ENCODE measurements around the gene HIF3A. TPM values are rescaled to one million over a fixed set of nuclear protein-coding genes. Genes with fewer than 3 reads are reported as not detected.

Gene HIF3A
- total RNA-seq (2021) (0.25 TPM in 1 of 2 replicates, not detected in the other), Bru-seq, nascent RNA (percentile 9 among the genes with signal in this experiment), BruChase-seq, experiment 1, labeled RNA remaining after a 2-hour chase (percentile 7 among the genes with signal in this experiment), BruChase-seq, experiment 2, labeled RNA remaining after a 6-hour chase (percentile 14 among the genes with signal in this experiment)
- long read RNA-seq: 0 reads

DNA sequence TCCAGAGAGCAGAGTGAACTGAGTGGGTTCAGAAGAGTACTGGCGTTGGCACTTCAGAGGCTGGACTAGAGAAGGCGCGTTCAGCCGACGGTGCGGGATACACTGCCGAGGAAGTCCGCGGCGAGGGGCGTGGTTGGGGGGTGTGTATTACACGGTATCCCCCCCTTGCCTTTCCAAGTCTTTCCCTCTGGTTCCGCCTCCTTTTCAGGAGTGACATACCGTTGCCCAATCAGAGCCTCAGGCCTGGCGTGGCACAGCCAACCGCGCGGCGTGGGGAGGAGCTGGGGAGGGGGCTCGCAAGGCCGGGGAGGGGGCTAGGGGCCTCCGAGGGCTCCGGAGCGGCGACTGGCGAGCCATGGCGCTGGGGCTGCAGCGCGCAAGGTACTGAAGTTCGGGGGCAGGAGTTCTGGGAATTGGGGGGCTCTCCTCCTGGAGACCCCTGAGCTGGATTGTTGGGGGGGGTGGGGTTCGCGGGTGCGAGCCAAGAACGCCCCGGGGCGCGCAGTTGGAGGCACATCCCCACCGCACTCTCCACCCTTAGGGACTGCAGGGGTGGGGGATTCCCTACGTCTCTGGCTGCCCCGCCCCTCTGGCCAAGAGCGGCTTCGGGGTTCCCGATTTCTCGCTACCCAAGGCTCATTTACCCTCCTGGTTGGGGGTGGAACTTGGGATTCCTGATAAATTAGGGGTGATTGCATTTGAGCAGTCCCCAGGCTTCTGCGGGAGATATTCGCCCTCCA lies at the start of gene HIF3A:
Gene HIF3A, plus strand, starts transcription at position 321 of the 740 bp plus-strand sequence. Its CDS starts 35 bp downstream, at position 356.
- ChIA-PET POLR2A (ENCODE audit: unreplicated experiment) (no interaction called here), CTCF (interaction anchor here (0.5 kb wide), 1 partner anchor 364 kb away, joined by 7 read pairs; the partner anchor contains the start of gene DACT3)
- BruUV-seq (replicated peaks): no TSS peak
- no peak within 1 kb of the TSS for H3K4me3 ChIP-seq
- H3K4me2 ChIP-seq: no peak within 1 kb of the TSS
- intact Hi-C loops (cut with micrococcal nuclease; ENCODE audit: unreplicated experiment): loop anchor here (5.0 kb wide), 1 partner anchor 75 kb away; no protein-coding TSS in a partner anchor
- H3K4me1 ChIP-seq (replicated peaks; ENCODE audit: insufficient read depth): peaks cover 18% of the 10 kb centered on the region
- H2AFZ ChIP-seq: no peak within 1 kb of the TSS
- H4K20me1 ChIP-seq (ENCODE audit: insufficient read depth): no peaks in the 10 kb centered on the region
- TF ChIP-seq, protein P1, sequence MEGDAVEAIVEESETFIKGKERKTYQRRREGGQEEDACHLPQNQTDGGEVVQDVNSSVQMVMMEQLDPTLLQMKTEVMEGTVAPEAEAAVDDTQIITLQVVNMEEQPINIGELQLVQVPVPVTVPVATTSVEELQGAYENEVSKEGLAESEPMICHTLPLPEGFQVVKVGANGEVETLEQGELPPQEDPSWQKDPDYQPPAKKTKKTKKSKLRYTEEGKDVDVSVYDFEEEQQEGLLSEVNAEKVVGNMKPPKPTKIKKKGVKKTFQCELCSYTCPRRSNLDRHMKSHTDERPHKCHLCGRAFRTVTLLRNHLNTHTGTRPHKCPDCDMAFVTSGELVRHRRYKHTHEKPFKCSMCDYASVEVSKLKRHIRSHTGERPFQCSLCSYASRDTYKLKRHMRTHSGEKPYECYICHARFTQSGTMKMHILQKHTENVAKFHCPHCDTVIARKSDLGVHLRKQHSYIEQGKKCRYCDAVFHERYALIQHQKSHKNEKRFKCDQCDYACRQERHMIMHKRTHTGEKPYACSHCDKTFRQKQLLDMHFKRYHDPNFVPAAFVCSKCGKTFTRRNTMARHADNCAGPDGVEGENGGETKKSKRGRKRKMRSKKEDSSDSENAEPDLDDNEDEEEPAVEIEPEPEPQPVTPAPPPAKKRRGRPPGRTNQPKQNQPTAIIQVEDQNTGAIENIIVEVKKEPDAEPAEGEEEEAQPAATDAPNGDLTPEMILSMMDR (conservative IDR thresholded peaks at IDR 0.05): no peak
- TF ChIP-seq EZH2 (IDR thresholded peaks at IDR 0.05; ENCODE audit: low read depth): no peak
- H3F3A ChIP-seq (ENCODE audit: insufficient read depth, low read depth): peaks cover 18% of the 10 kb centered on the region; the same call in 1 of the 2 replicates
- peaks cover 17% of the 10 kb centered on the region; the same call in 1 of the 2 replicates for H3K27me3 ChIP-seq (ENCODE audit: insufficient read depth, low read depth)
- H3K27ac ChIP-seq: no peak within 1 kb of the TSS
- no peaks in the 10 kb centered on the region for H3K9me3 ChIP-seq (ENCODE audit: insufficient read depth, low read depth)
- no peaks in the 10 kb centered on the region for H3K9me2 ChIP-seq (ENCODE audit: insufficient read depth)
- no peaks in the 10 kb centered on the region for H3K79me2 ChIP-seq (ENCODE audit: low read depth)
- H3K36me3 ChIP-seq (ENCODE audit: low read depth): no peaks in the 10 kb centered on the region
- no peak for DNase-seq

DNA sequence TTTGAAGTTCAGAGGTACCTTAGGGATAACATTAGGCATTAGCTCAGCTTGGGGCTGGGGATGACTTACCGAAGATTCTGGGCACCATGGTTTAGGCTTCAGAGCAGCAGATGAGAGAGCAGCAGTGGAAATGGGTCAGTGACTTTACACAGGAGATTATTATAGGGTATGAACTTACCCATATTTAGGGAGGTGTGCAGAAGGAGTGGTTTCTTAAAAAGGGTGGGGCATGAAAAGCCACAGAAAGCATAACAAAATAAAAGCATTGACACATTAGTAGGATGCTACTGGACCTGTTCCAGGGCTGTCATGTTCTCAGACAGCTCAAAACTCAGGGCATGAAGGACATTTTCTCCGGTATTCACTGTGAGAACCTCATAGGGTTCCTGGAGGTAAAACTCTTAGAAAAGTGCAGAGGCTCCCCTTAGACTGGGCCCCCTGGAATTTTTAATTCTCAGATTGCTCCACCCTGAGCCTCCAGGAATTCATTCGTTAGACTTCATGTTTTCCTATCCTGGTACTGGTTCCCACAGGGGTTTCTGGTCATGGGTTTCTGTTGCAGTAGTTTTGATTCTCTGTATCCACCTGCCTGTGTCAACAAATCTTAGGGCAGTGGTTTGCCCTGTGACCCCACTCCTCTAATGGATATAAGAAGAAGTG lies 46.6 kb upstream of the HIF3A start:
- ChIA-PET POLR2A (ENCODE audit: unreplicated experiment) (no interaction called here), CTCF (no interaction called here)

DNA sequence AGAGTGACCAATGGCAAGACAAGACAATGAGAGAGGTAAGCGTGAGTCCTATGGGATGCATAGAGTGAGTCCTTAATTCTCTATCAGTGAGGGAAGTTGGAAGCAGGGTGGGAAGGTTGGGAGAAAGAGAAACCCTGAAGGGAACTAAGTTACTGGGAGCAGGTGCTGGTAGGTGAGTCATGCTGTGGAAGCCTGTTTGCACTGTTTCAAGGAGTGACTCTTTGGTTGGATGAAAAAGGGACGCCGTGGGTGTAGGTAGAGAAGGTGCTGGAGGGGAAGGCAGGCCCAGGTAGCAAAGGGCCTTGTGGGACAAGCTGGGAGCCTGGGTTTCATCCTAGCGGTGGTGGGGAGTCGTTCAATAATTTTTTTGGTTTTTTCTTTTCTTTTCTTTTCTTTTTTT lies 45.4 kb upstream of the HIF3A start:
- TF ChIP-seq, protein P1 (conservative IDR thresholded peaks at IDR 0.05): no peak
- TF ChIP-seq EZH2 (IDR thresholded peaks at IDR 0.05; ENCODE audit: low read depth): no peak
- no peaks in the 10 kb centered on the region for H3K27me3 ChIP-seq (ENCODE audit: insufficient read depth, low read depth)
- peak; percentile 37 to 75 for DNase-seq
- H3F3A ChIP-seq (ENCODE audit: insufficient read depth, low read depth): peaks cover 42% of the 10 kb centered on the region
- H3K4me2 ChIP-seq: peak overlapping the region; percentile 39
- no peaks in the 10 kb centered on the region for H3K36me3 ChIP-seq (ENCODE audit: low read depth)
- H3K27ac ChIP-seq: peak overlapping the region; percentile 48
- BruUV-seq (replicated peaks): no TSS peak
- intact Hi-C loops (cut with micrococcal nuclease; ENCODE audit: unreplicated experiment): no loop called here
- peaks cover 9% of the 10 kb centered on the region; the same call in 1 of the 2 replicates for H3K9me3 ChIP-seq (ENCODE audit: insufficient read depth, low read depth)
- H3K4me1 ChIP-seq (replicated peaks; ENCODE audit: insufficient read depth): peaks cover 62% of the 10 kb centered on the region
- no peaks in the 10 kb centered on the region for H4K20me1 ChIP-seq (ENCODE audit: insufficient read depth)
- H2AFZ ChIP-seq: no peak overlapping the region
- H3K9me2 ChIP-seq (ENCODE audit: insufficient read depth): no peaks in the 10 kb centered on the region
- no peak overlapping the region for H3K4me3 ChIP-seq
- H3K79me2 ChIP-seq (ENCODE audit: low read depth): no peaks in the 10 kb centered on the region
- ChIA-PET CTCF (no interaction called here), POLR2A (ENCODE audit: unreplicated experiment) (no interaction called here)

More for the DNA sequence above, 46.6 kb upstream of the HIF3A start:
- Histone ChIP-seq H3K36me3 (ENCODE audit: low read depth) (no peaks in the 10 kb centered on the region), H3K27ac (peak overlapping the region; percentile 48; the same call in 1 of the 2 replicates), H3K4me1 (replicated peaks; ENCODE audit: insufficient read depth) (peaks cover 50% of the 10 kb centered on the region), H4K20me1 (ENCODE audit: insufficient read depth) (no peaks in the 10 kb centered on the region), H3F3A (ENCODE audit: insufficient read depth, low read depth) (peaks cover 30% of the 10 kb centered on the region), H3K4me3 (no peak overlapping the region), H3K27me3 (ENCODE audit: insufficient read depth, low read depth) (no peaks in the 10 kb centered on the region), H3K9me2 (ENCODE audit: insufficient read depth) (no peaks in the 10 kb centered on the region), H3K79me2 (ENCODE audit: low read depth) (no peaks in the 10 kb centered on the region), H2AFZ (no peak overlapping the region), H3K9me3 (ENCODE audit: insufficient read depth, low read depth) (peaks cover 2% of the 10 kb centered on the region; the same call in 1 of the 2 replicates), H3K4me2 (peak overlapping the region; percentile 39)
- BruUV-seq (replicated peaks): no TSS peak
- intact Hi-C loops (cut with micrococcal nuclease; ENCODE audit: unreplicated experiment): loop anchor here (1.0 kb wide), 1 partner anchor 39 kb away; no protein-coding TSS in a partner anchor
- peak in 1 of 2 experiments; percentile 66 for DNase-seq
- TF ChIP-seq EZH2 (IDR thresholded peaks at IDR 0.05; ENCODE audit: low read depth): no peak
- TF ChIP-seq, protein P1 (conservative IDR thresholded peaks at IDR 0.05): no peak

All from PC-9 (cell line).